ENCODE data around the gene CFAP58. TPM values are rescaled to one million over a fixed set of nuclear protein-coding genes. Genes with fewer than 3 reads are reported as not detected.
A peak's percentile ranks its signal among the peaks of the same experiment; 100 is the strongest.

The CFAP58 gene
- total and polyA plus RNA-seq, 4 donors, result 0.01 to 0.09 (median 0.08) TPM; not detected in 1

DNA sequence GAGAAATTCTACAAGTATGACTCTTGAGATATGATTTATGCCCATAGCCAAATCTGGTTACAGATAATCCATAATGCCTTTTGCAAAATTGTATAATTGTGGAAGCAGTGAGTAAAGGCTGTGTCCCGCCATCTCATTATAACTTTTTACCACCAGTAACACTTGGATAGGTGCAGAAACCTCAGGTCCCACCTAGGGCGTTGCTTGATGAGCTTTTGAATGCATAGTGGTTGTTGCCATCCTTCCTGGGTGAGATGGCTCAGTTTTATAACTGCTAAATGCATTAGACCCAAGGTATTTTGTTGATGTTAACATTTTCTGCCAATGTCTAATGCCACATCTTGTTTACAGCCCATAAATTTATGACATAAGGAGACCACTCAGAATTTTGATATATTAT is 42.9 kb downstream of the CFAP58 start:
- Histone ChIP-seq H3K4me3 (ENCODE audit: low read depth in 1 of 3, low read length in 3 of 3) (no peak overlapping the region), H3K27ac (ENCODE audit: low read depth in 1 of 2, low read length in 2 of 2) (no peak overlapping the region), H3K27me3 (ENCODE audit: control insufficient read depth in 4 of 4, insufficient read depth in 4 of 4, low read length in 3 of 4) (peaks cover 0 to 5% (median 2%) of the 10 kb centered on the region in 4 donors), H3K4me1 (ENCODE audit: control insufficient read depth in 4 of 4, insufficient read depth in 4 of 4, low read length in 3 of 4) (no peaks in the 10 kb centered on the region), H3K9me3 (ENCODE audit: control insufficient read depth in 4 of 4, low read length in 3 of 4) (no peaks in the 10 kb centered on the region), H3K36me3 (ENCODE audit: control insufficient read depth in 4 of 4, insufficient read depth in 3 of 4, low read depth in 1 of 4, low read length in 3 of 4) (no peaks in the 10 kb centered on the region), H3K9ac (ENCODE audit: low read depth in 1 of 2, low read length in 2 of 2) (no peak overlapping the region)
- TF ChIP-seq FOXA1 (IDR thresholded peaks at IDR 0.05) (no peak), HNF4G (IDR thresholded peaks at IDR 0.05) (no peak), TAF1 (conservative IDR thresholded peaks at IDR 0.05) (no peak)
- TF ChIP-seq, protein P1, sequence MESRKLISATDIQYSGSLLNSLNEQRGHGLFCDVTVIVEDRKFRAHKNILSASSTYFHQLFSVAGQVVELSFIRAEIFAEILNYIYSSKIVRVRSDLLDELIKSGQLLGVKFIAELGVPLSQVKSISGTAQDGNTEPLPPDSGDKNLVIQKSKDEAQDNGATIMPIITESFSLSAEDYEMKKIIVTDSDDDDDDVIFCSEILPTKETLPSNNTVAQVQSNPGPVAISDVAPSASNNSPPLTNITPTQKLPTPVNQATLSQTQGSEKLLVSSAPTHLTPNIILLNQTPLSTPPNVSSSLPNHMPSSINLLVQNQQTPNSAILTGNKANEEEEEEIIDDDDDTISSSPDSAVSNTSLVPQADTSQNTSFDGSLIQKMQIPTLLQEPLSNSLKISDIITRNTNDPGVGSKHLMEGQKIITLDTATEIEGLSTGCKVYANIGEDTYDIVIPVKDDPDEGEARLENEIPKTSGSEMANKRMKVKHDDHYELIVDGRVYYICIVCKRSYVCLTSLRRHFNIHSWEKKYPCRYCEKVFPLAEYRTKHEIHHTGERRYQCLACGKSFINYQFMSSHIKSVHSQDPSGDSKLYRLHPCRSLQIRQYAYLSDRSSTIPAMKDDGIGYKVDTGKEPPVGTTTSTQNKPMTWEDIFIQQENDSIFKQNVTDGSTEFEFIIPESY (IDR thresholded peaks at IDR 0.05), result no peak
- 61% methylated on average over 2 of the region's 2 CpGs for WGBS
- no peak for DNase-seq (ENCODE audit: low spot score)

DNA sequence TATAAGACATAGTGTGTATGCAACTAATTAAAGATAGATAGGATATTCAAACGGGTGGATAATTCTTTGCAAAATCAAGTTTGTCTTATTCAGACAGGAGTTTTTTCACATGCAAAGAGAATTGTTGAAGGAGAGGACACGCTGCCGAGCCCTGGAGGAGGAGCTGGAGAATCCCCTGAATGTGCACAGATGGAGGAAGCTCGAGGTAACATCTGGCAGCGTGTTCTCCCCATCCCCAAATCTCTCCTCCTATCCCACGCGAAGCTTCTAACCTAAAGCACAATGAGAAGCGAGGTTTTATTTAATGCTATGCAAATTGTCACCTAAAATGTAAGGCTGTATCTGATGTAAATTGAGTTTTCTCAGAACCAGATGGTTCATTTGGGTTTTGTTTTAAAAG is 50.0 kb downstream of the CFAP58 start:
- H3K9me3 ChIP-seq (ENCODE audit: control insufficient read depth in 4 of 4, low read length in 3 of 4), result no peaks in the 10 kb centered on the region
- no peak for DNase-seq (ENCODE audit: low spot score)
- WGBS, result 66% methylated on average over 8 of the region's 8 CpGs
- H3K4me1 ChIP-seq (ENCODE audit: control insufficient read depth in 4 of 4, insufficient read depth in 4 of 4, low read length in 3 of 4), result no peaks in the 10 kb centered on the region
- H3K9ac ChIP-seq (ENCODE audit: low read depth in 1 of 2, low read length in 2 of 2), result no peak overlapping the region
- TF ChIP-seq, protein P2, sequence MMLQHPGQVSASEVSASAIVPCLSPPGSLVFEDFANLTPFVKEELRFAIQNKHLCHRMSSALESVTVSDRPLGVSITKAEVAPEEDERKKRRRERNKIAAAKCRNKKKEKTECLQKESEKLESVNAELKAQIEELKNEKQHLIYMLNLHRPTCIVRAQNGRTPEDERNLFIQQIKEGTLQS (IDR thresholded peaks at IDR 0.05), result no peak
- H3K36me3 ChIP-seq (ENCODE audit: control insufficient read depth in 4 of 4, insufficient read depth in 3 of 4, low read depth in 1 of 4, low read length in 3 of 4), result no peaks in the 10 kb centered on the region
- H3K27ac ChIP-seq (ENCODE audit: low read depth in 1 of 2, low read length in 2 of 2), result no peak overlapping the region
- peaks cover 0 to 3% (median 1%) of the 10 kb centered on the region in 4 donors for H3K27me3 ChIP-seq (ENCODE audit: control insufficient read depth in 4 of 4, insufficient read depth in 4 of 4, low read length in 3 of 4)
- H3K4me3 ChIP-seq (ENCODE audit: low read depth in 1 of 3, low read length in 3 of 3), result no peak overlapping the region

DNA sequence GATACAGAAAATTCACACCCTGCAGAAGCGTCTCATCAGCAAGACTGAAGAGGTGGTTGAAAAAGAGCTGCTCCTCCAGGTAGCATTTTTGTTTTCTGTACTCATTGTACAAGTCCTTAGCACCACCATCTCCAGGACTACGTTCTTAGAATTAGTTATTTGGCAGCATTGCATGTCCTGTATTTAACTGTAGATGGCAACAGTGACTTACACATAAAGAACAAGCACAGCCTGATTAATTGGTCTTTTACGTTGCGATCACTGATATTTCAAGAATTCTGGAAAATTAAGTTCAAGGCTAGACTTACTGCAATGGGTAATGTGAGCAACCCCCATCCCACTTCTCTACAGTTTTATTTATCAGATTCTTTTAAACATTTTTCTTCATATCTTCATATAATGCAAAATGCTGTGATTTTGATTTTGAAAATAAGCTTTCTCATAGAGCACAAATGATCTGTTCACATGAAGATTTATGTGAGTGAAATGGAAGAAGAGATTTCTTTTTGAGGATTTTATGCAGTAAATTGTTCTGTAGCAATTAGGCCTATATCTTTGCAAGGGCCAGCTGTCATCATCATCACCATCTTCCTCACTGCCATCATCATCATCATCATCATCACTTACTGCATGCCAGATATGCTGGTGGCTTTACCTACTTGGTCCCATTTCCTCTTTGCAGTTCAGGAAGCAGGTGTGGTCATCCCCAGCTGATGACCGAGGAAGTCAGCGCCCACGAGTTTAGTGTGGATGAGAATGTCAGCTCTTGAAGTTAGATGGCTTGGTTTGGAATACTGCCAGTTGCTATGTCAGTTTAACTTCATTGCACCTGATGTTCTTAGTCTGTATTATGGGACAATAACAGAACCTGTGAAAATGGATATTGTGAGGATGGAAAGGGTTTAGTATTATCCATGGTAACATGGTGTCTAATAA is 53.4 kb downstream of the CFAP58 start:
- TF ChIP-seq RAD21 (IDR thresholded peaks at IDR 0.05), result peak; percentile 66 to 70
- TF ChIP-seq, protein P3, sequence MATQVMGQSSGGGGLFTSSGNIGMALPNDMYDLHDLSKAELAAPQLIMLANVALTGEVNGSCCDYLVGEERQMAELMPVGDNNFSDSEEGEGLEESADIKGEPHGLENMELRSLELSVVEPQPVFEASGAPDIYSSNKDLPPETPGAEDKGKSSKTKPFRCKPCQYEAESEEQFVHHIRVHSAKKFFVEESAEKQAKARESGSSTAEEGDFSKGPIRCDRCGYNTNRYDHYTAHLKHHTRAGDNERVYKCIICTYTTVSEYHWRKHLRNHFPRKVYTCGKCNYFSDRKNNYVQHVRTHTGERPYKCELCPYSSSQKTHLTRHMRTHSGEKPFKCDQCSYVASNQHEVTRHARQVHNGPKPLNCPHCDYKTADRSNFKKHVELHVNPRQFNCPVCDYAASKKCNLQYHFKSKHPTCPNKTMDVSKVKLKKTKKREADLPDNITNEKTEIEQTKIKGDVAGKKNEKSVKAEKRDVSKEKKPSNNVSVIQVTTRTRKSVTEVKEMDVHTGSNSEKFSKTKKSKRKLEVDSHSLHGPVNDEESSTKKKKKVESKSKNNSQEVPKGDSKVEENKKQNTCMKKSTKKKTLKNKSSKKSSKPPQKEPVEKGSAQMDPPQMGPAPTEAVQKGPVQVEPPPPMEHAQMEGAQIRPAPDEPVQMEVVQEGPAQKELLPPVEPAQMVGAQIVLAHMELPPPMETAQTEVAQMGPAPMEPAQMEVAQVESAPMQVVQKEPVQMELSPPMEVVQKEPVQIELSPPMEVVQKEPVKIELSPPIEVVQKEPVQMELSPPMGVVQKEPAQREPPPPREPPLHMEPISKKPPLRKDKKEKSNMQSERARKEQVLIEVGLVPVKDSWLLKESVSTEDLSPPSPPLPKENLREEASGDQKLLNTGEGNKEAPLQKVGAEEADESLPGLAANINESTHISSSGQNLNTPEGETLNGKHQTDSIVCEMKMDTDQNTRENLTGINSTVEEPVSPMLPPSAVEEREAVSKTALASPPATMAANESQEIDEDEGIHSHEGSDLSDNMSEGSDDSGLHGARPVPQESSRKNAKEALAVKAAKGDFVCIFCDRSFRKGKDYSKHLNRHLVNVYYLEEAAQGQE (IDR thresholded peaks at IDR 0.05), result no peak
- TF ChIP-seq, protein P2 (IDR thresholded peaks at IDR 0.05), result no peak
- TF ChIP-seq, protein P4, sequence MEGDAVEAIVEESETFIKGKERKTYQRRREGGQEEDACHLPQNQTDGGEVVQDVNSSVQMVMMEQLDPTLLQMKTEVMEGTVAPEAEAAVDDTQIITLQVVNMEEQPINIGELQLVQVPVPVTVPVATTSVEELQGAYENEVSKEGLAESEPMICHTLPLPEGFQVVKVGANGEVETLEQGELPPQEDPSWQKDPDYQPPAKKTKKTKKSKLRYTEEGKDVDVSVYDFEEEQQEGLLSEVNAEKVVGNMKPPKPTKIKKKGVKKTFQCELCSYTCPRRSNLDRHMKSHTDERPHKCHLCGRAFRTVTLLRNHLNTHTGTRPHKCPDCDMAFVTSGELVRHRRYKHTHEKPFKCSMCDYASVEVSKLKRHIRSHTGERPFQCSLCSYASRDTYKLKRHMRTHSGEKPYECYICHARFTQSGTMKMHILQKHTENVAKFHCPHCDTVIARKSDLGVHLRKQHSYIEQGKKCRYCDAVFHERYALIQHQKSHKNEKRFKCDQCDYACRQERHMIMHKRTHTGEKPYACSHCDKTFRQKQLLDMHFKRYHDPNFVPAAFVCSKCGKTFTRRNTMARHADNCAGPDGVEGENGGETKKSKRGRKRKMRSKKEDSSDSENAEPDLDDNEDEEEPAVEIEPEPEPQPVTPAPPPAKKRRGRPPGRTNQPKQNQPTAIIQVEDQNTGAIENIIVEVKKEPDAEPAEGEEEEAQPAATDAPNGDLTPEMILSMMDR (IDR thresholded peaks at IDR 0.05; ENCODE audit: low read depth, low read length, missing input control), result peak; percentile 44
- H3K4me1 ChIP-seq (ENCODE audit: control insufficient read depth in 4 of 4, insufficient read depth in 4 of 4, low read length in 3 of 4), result no peaks in the 10 kb centered on the region
- H3K27ac ChIP-seq (ENCODE audit: low read depth in 1 of 2, low read length in 2 of 2), result no peak overlapping the region
- no peaks in the 10 kb centered on the region for H3K27me3 ChIP-seq (ENCODE audit: control insufficient read depth in 4 of 4, insufficient read depth in 4 of 4, low read length in 3 of 4)
- no peaks in the 10 kb centered on the region for H3K36me3 ChIP-seq (ENCODE audit: control insufficient read depth in 4 of 4, insufficient read depth in 3 of 4, low read depth in 1 of 4, low read length in 3 of 4)
- DNase-seq (ENCODE audit: low spot score), result no peak
- WGBS, result 47% methylated on average over 7 of the region's 7 CpGs
- no peaks in the 10 kb centered on the region for H3K9me3 ChIP-seq (ENCODE audit: control insufficient read depth in 4 of 4, low read length in 3 of 4)
- H3K9ac ChIP-seq (ENCODE audit: low read depth in 1 of 2, low read length in 2 of 2), result no peak overlapping the region
- no peak overlapping the region for H3K4me3 ChIP-seq (ENCODE audit: low read depth in 1 of 3, low read length in 3 of 3)

Data from liver (tissue), 9 donors.